SIG-M5 treated with dmso at 0.1 percent for 504 hours (cell line): ENCODE measurements around the gene MYOF.
"Not testable (repeated sequence)": the region's sequence is repeated elsewhere in the genome, so short reads cannot be mapped to it uniquely, and the experiment has no call there.

ENCODE experiments used
- DNase-seq: peaks from one replicate; lab custom pipeline; 2025; ENCODE audit not compliant: unreplicated experiment; lab: John Stamatoyannopoulos, UW

The MYOF gene

DNA sequence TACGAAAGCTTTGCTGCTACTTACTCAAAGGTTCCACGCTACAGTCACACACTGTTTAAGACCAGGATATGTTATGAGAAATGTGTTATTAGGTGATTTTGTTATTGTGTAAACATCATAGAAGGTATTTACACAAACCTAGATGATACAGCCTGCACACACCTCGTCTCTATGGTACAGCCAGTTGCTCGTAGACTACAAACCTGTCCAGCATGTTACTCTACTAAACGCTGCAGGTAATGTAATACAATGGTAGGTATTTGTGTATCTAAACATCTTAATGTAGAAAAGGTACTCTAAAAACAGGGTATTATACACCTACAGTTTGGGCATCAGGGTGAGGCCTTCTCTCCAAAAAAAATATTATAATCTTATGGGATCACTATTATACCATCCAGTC lies 181.2 kb downstream of the MYOF start:
- DNase-seq, result peak; percentile 4

DNA sequence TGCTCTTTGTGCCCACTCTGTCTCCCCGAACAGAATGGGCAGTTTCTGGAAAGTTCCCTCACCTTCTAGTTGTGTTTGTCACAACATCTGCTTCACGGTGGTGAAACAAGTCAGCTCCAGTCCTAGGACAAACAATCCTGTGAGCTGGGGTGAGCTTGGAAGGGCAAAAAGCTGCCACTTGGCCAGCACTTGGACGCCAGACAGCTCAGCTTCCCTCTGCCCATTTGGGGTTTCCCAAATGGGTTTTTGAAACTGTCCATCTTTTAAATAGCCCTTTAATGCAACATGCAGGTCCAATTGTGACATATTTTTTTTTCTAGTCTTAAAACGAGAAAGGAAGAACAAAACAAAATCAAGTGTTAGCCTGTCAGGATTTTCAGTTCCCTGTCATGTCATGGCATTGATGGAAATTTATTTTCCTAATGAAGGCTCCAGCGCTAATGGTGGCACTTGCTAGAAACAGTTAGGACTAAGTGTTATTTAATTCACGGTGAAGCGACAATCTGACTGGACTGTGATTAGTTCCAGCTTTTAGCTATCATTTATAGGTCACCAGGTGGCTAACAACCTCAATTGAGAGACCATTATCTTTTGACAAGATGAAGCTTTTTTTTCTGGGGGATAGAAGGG lies 181.7 kb downstream of the MYOF start:
- DNase-seq, result no peak

DNA sequence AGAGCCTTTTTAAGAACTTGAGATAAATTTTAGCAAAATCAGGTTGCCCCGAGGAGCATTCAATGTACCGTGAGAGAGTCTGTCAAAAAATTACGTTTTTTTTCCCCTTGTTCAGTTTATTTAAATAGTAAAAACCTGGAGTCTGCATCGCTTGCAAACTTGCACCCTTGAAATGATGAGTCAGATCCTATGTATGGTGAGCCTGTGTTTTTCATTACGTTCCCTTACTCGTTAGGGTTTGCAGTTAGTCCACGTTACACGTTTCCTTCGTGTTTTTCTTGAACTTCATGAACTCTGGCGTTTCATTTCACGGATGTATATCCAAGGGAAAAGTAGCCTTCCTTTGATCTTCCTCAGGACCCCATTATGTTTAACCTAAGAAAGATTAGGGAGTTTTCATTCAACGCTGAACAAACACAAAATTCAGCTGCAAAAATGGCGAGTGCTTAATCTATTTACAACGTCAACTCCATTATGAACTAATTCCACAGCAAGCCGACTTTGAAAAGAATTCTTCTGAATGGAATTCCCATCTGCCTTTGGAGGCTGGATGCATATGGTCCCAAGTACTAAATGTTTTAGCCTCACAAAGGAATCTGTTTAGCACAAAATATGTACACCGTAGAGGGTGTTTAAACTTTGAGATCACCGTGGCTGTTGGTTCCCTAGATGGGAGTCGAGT lies 182.4 kb downstream of the MYOF start:
- no peak for DNase-seq

DNA sequence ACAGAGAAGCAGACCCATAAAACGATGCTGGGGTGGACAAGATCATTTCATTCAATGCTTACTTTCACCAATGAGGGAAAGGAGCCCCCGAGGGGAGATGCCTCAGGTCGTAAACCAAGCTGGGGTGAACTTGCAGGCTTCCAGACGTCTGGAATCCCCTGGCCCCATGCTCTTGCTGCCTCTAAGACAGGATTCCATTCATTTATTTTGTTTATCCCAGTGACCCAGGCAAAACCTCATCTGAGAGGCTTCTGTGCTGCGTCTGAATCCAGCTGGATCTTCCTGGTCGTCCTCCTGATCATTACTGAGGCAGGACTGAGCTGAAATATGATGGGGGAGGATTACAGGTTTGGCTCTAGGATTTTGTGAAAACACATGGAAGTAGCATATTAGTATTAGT lies 182.9 kb downstream of the MYOF start:
- DNase-seq, result no peak

DNA sequence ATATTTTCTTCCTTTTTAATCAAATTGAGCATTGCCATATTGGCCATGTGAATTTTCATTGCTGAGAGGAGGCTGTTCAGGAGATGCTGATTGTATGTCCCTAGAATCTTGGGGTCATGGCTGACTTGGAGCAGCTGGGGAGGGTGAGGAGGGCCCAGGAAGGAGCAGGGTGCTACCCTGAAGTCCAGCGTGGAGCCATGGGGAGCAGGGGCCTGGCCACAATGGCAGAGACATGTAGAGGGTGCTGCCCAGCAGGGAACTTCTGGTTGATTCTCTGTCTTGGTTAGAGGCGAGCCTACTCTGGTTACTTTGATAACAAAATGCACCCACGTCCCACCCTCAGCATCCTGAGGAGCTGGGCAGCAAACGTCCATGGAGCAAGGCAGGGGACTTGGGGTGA lies 186.0 kb downstream of the MYOF start:
- no peak for DNase-seq

DNA sequence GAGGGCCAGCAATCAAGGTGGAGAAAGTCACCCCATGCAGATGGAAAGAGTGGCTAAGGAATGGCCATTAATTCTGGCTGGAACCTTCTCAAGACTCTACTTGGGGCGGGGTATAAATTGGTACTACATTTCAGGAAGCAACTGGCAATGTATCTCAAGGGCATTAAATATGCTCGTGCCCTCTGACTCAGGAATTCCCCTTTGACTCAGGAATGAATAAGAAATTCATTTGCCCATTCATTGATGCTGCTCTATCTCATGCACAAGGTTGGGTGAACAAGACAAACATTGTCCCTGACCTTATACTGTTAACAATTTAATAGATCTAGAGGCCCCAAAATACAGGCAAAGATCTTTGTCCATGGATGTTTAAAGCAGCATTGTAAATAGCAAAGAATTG lies 188.1 kb downstream of the MYOF start:
- DNase-seq, result no peak

DNA sequence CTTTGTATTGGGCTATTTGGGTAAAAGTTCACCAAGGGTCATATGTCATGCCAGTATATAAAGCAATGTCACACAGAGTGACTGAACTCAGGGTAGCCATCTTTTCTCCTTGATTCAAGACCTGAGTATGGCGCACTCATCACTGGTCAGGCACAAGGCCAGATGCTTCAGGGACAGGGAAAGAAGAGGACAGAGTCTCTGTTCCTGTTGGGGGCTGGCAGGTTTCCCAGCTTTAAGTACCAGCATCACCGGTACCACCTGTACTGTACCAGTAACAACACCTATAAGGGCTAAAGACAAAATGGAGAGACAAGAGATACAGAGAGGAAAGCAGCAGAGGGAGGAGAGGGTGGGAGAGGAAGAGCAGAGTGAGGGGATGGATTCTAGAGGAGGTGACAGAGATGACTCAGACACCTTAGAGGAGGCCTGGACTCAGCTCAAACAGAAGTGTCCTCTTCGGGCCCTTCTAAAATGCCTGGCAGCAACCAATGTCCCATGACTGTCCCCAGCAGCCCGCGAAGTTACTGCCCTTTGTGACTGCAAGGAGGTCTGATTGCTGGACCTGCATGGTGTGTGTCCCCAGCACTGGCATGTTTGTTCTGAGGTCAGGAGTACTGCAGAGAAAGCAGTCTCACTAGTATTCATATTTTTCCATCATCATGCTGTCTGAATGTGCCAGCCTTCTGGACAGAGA lies 191.3 kb downstream of the MYOF start:
- no peak for DNase-seq

DNA sequence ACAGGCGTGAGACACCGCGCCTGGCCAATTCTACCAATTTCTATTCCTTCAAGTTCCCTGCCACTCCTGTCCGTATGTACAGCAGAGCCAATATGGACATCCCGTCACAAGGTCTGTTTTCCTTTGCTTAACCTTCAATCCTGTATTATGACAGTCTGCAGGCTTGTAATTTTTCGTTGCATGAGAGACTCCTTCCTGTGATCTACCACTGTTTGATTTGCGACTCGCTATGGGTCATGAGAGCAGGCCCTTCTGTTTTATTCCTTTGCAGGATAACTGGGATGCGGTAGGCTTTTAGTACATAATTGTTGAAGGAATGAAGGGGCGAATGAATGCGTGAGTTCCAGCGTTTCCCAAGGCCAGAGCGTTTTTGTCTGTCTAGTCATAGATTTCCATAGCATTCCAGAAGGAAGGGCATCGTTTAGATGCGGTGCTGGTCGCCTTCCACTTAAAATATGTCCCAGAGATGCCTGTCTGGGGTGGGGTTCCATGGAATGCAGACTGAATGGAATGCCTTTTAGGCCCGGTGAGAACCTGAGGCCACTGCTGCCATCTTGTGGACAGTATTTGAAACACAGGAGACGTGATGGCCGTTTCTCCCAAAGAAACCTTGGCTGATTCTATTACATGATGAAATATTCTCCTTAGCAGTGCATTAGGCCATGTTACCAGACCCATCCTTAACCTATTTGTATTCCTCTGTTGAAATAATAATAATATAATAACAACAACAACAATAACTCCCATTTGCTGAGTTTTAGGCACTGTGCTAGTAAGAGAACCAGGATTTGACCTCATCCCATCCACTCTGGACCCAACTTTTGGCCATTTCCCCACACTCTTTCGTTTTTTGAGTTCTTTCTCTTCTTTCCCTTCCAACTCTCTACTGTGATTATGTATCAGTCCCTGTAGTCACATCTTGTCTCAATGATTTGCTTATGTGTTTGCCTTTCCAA lies 193.2 kb downstream of the MYOF start:
- peak; percentile 62 for DNase-seq

DNA sequence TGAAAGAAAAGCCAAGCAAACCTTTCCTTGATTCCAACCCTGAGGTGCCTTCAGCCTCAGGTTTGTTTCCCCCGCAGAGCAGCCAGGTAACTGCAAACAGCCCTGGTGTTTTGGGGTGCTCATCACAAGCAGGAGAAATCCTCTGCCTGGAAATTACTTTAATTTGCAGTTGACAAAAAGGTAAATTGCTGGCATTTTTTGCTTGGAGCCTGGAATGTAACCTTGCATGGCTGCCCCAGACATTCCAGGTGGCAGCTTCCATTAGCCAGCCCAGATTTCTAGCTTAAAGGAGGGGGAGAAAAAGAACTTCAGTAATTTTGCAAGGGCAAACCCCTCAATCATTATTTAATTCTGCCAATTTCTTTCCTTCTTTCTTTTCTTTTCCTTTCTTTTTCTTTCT lies 194.4 kb downstream of the MYOF start:
- DNase-seq, result no peak

DNA sequence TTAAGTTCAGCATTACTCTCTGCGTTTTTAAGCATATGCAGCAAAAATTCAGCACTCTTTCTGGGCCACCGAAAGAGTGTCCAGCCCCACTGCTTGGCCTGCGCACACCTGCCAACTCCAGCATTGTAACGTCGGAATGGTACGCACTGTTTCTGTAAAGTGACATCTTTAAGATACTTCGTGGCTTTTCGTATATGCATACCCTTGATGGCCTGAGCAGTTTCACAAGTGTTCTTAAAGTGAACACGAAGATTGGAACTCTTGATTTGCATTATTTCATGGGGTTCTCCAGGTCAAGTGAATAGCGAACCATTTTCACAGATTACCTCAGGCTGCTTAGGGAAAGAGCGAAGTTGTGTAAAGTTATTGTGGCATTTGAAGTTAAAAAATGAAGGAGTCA lies 197.9 kb downstream of the MYOF start:
- not testable (repeated sequence) for DNase-seq

DNA sequence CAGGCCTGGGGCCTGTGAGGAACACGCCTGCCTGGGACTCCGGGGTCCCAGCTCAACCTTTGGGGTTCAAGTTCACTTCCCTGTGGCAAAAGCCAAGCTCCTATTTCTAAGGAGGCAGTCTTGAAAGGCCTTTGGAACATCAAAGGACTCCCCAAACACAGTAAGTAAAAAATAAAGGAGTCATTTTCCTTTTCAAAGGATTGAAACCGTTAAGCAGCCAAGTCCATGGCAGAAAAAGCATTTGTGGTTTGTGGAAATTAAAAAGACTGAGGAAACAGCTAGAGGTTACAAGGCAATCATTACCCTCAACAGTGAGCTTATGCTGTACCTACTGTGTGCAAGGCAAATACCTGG lies 200.8 kb downstream of the MYOF start:
- DNase-seq, result no peak

DNA sequence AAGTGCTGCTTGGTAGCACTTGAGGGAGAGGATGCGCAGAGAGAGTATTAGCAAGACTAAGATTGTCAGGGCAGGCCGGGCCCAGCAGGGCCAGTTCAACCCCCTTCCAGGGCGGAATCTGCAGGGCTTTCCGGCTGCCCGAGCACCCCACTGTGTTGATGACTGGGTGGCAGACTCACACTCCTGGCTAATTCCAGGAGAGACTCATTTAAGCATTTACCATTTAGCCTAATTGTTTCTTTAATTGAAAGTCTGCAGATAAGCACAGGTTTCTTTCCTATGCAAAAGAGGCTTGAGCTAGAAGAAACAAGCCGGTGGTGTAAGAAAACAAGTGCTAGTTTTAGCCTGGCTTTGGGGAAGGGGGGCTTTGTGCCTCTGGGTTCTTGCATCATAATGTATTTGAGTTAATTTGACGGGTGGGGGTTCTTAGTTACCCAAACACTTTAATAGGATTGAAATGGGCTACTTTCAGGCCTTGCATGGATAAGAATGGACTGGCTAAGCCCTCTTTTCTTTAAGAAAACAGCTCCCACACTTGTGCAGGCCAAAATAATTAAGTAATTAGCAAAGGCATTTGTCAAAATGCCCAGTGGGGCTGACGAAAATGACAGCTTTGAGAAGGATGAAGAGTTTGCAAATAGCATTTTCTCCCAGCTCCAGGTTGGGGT lies 201.3 kb downstream of the MYOF start:
- no peak for DNase-seq

DNA sequence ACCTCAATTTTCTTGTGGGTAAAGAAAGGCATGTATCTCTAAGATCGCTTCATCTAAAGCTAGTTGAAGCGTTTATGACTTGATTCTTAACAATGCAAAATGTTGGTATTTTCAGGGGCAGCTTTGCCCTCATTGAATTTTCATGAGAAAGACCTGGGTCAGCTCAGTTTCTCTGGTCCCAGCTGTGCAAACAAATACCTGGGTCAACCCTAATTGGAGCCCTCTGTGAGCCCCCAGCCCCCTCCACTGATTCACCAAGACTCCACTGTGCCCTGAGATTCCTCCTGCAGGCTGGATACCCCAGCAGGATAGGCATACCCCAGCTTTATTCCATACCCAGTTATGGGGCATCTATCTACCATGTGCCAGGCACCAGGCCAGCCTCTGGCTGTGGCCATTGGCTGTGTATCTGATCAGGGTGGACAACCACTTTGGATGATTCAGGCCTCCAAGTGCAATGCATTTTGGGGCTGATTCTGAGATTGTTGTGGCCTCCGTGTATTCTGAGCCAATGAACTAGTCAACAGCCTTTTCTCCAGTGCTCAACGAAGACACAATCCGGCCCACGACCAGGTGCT lies 201.9 kb downstream of the MYOF start:
- no peak for DNase-seq

DNA sequence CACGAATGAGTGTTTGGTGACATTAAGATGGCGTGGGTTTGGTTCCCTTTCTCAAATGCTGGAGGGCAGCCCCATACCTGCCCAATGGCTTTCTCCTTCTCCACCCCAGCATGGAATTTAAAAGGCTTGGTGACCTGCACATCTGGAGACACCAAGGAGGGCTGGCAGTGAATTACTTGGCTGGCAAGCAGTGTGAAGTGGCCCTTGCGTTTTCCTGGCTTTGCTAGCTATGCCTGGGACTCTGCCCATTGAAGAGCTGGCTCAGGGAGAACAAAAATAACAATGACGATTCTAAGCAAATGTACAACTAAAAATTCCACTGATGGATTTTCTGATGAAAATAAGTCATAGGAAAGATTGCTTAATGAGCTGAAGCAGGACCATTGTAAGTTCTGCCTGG lies 204.8 kb downstream of the MYOF start:
- no peak for DNase-seq

DNA sequence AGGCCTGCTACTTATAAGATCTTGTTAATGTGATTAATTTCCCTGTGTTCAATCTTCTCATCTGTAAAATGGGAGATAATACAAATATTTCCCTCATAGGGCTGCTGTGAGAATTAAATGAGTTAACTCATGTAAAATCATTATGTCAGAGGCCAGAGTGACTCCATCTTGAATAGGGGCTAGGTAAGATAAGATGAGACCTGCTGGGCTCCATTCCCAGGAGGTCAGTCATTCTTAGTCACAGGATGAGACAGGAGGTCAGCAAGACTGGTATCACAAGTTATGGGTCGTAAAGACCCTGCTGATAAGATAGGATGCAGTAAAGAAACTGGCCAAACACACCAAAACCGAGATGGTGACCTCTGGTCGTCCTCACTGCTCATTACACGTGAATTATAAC lies 207.7 kb downstream of the MYOF start:
- no peak for DNase-seq

DNA sequence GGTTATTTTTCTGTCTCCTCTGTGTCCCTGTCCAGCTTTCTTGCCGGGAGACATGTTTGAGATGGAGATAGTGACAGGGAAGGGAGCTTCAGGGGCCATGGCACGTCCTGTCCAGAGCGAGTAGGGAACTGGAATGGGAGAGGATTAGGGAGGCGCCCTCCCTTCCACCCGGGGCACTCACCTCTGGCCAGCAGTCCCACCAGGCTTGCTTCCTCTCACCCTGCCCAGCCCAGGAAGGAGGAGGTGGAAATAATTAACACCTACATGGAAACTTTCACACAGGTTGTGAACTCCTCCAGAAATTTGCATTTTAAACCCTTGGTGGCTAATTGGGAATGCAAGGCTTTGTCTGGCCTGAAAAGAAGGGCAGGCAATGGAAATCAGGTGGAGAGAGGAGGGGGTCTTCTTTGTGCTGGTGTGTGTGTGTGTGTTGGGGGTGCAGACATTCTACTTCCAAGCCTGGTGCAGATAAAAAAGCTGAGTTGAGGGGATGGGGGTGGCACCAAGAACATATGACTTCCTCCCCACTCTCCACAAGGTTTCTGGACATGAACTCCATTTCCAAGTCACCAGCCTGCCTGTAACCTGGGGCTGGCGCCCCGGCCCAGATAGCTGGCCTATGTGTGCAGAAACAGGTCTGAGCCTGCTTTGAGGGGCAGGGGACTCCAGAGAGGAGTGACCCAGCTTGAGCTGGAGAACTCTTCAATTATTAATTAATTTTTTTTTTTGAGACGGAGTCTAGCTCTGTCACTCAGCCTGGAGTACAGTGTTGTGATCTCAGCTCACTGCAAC lies 209.1 kb downstream of the MYOF start:
- DNase-seq, result no peak

DNA sequence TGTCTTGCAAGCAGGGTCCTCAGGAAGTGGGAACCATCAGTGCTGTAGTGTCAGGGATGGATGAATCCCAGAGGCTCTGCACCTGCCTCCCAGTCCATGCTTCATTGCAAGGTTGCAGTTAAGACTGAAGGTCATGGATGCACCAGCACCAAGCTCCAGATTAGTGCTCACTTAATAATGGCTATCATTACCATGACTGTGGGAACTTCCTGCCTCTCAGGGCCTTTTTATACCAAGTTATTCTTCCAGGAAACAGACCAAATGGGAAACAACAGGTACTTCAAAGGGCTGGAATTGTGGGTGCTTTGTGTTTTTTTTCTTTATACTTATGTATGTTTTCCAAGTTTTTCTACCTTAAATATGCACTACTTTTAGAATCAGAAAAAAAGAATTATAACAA lies 210.8 kb downstream of the MYOF start:
- DNase-seq, result no peak

DNA sequence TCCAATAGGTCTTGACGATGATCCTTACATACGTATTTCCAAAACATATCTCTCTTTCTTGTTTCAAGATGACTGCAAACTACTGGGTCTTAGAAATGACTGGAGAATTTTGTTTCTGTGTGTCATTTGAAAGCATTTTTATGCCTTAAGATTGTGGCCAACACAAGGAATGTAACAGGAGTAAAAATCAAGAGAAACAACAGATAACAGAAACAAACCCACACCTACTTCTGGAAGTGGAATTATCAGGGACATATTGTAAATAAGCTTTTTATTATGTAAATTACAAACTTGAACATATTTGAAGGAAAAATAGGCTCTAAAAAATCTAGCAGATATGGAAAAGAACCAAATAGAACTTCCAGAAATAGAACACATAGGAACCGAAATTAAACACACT lies 212.9 kb downstream of the MYOF start:
- no peak for DNase-seq

DNA sequence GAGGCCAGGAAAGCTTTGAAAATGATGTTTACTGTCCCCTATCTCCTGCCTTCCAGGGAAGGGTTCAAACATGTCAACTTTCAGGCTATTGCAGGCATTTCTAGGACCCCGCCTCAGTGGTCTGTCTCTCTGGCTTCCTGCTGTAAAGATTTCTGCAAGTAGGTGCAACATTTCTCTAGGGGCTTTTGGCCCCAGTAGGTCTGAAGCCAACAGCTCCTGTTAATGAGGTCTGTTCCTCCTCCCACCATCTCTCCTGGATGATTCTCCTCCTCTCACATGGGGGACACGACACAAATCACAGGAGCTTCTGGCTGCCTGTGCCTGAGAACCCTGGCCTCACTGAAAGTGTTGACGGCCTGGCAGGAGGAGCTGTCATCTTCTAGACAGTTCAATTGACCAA lies 214.1 kb downstream of the MYOF start:
- DNase-seq, result no peak

DNA sequence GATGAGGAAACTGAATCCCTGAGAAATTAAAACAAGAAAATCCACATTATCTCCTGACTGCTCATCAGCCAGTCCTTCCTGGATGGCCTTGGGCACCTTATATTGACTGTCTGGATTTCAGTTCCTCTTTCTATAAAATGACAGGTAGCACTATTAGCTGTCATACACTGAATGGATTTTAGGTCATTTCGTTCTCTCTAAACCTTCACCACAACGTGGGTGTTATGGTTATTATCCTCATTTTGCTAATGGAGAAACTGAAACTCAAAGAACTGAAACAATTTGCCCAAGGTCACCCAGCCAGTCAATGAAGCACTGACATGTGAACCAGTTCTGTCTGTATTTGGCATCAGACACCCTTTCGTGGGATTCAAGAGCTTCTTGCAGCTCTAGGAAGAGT lies 214.6 kb downstream of the MYOF start:
- DNase-seq, result no peak
